Measurements from ENCODE around the gene MYO18A. TPM values are rescaled to one million over a fixed set of nuclear protein-coding genes. Genes with fewer than 3 reads are reported as not detected.

MYO18A gene
- total and polyA plus RNA-seq, 10 of the 15 experiments (the other 5 are each of a cell fraction or from before 2014, with no cell fraction given): 2.9 to 66.0 (median 24.5) TPM

- no peak overlapping the region for H3K9ac ChIP-seq (ENCODE audit: control insufficient read depth, insufficient read depth, low read length)
- in situ Hi-C loops (cut with MboI) (no loop called here), intact Hi-C loops (cut with micrococcal nuclease; ENCODE audit: unreplicated experiment) (no loop called here)
- H3K79me2 ChIP-seq (ENCODE audit: control insufficient read depth, insufficient read depth, low read length): no peaks in the 10 kb centered on the region
- H3K4me2 ChIP-seq (ENCODE audit: control insufficient read depth, insufficient read depth): no peak overlapping the region
- no peaks in the 10 kb centered on the region for H3K27me3 ChIP-seq (replicated peaks in 1 of 2; ENCODE audit: control insufficient read depth in 2 of 2, insufficient read depth in 2 of 2, low read length in 1 of 2)
- ATAC-seq: no peak
- no peak for FAIRE-seq
- H3K27ac ChIP-seq (ENCODE audit: control insufficient read depth, insufficient read depth): no peak overlapping the region
- CTCF ChIA-PET: interaction anchor here (0.8 to 1.6 kb wide), 3 partner anchors 11 to 19 kb away, joined by 3 to 5 read pairs (median 4); no protein-coding TSS in a partner anchor
- SMC1A ChIA-PET (ENCODE audit: uncharacterized antibody, unreplicated experiment): interaction anchor here (0.5 to 1.4 kb wide), 2 partner anchors 7 to 10 kb away, joined by 3 read pairs; no protein-coding TSS in a partner anchor
- RAD21 ChIA-PET (ENCODE audit: unreplicated experiment): interaction anchor here (0.9 to 1.1 kb wide), 2 partner anchors 11 to 36 kb away, joined by 3 to 4 read pairs; no protein-coding TSS in a partner anchor
- no peak overlapping the region for H3K4me3 ChIP-seq
- BruUV-seq (replicated peaks): no TSS peak
- POLR2A ChIA-PET: interaction anchor here (1.2 kb wide), 1 partner anchor 11 kb away, joined by 4 read pairs; no protein-coding TSS in a partner anchor
- DNase-seq (ENCODE audit: low read depth, low spot score): no peak
- peaks cover 5% of the 10 kb centered on the region for H3K4me1 ChIP-seq (ENCODE audit: control insufficient read depth, insufficient read depth, low read length)
- TF ChIP-seq ATF3 (IDR thresholded peaks at IDR 0.05; ENCODE audit: borderline replicate concordance, extremely low read depth, low read depth, low read length): no peak
- no peak for TF ChIP-seq ZNF207 (IDR thresholded peaks at IDR 0.05; ENCODE audit: borderline replicate concordance)
- no peak for TF ChIP-seq POU2F2 (IDR thresholded peaks at IDR 0.05; ENCODE audit: borderline replicate concordance, low read depth, low read length)
- TF ChIP-seq ZBTB33 (IDR thresholded peaks at IDR 0.05): no peak
- no peak for TF ChIP-seq NR2C2 (IDR thresholded peaks at IDR 0.05; ENCODE audit: borderline replicate concordance, control insufficient read depth, insufficient read length, low read depth)
- TF ChIP-seq IRF5 (IDR thresholded peaks at IDR 0.05; ENCODE audit: borderline replicate concordance): no peak
- no peak for TF ChIP-seq WRNIP1 (IDR thresholded peaks at IDR 0.05; ENCODE audit: borderline replicate concordance, low read depth, low read length)
- TF ChIP-seq PKNOX1 (IDR thresholded peaks at IDR 0.05): no peak
- no peak for TF ChIP-seq ZSCAN29 (IDR thresholded peaks at IDR 0.05)
- TF ChIP-seq POLR2A (IDR thresholded peaks at IDR 0.05; ENCODE audit: low read depth, low read length): no peak
- no peak for TF ChIP-seq CREB1 (IDR thresholded peaks at IDR 0.05; ENCODE audit: low read depth)
- TF ChIP-seq SREBF1 (IDR thresholded peaks at IDR 0.05; ENCODE audit: low read length): no peak
- TF ChIP-seq HCFC1 (IDR thresholded peaks at IDR 0.05; ENCODE audit: low read length): no peak
- no peak for TF ChIP-seq FOXM1 (IDR thresholded peaks at IDR 0.05; ENCODE audit: low read depth, low read length)
- no peaks in the 10 kb centered on the region for H4K20me1 ChIP-seq (ENCODE audit: control insufficient read depth, insufficient read depth)
- no peaks in the 10 kb centered on the region for H3K9me3 ChIP-seq (replicated peaks; ENCODE audit: control insufficient read depth, insufficient read depth, low read length)
- WGBS (ENCODE audit: insufficient coverage, insufficient replicate concordance, low lambda C conversion rate, missing lambda C conversion rate): 46% methylated on average over 2 of the region's 2 CpGs
- no peak overlapping the region for H2AFZ ChIP-seq (ENCODE audit: control insufficient read depth, low read depth, low read length)
- H3K36me3 ChIP-seq (ENCODE audit: control insufficient read depth in 2 of 2, insufficient read depth in 2 of 2, low read length in 1 of 2): no peaks in the 10 kb centered on the region
These were observed 19.9 kb downstream of the MYO18A start for GRCh38 chr17:29160253-29160652.

Measured in GM12878 (cell line).